HCT116 (cell line): ENCODE data around the gene TTC19. TPM values are rescaled to one million over a fixed set of nuclear protein-coding genes. Genes with fewer than 3 reads are reported as not detected.

Experiments
- ATAC-seq: fragments of 200-7000 bp; cut with Tn5 transposase; 2 replicates; pipeline ENCODE4 v1.9.1; 2020; ENCODE audit warnings: mild to moderate bottlenecking, moderate library complexity
- BruUV-seq: library from RNA; stranded (reverse); fragments of 400-500 nt; replicated peaks from 2 replicates; lab custom pipeline; 2021; lab: Mats Ljungman, UMichigan
- CTCF ChIA-PET: fragments of 300-600 bp; sonication (Branson Sonifier 250); formaldehyde crosslinking; loops from one replicate; lab custom pipeline; 2021; ENCODE audit warnings: antibody characterized with exemption; lab: Charles Lee
- POLR2A ChIA-PET: fragments of 300-600, 350-600 bp; sonication (Branson Sonifier 250); formaldehyde crosslinking; loops from one replicate; lab custom pipeline; 2021; ENCODE audit warnings: antibody characterized with exemption; lab: Charles Lee
- RAD21 ChIA-PET, 2 experiments: fragments of 300-600 bp; sonication (Branson Sonifier 250); formaldehyde crosslinking; loops; one replicate each; lab custom pipeline; 2023; ENCODE audit warnings: low total read pairs in 2 of 2; ENCODE audit not compliant: uncharacterized antibody in 2 of 2, unreplicated experiment in 2 of 2, low non-redundant PET in 1 of 2; lab: Charles Lee
- DNase-seq: peaks from one replicate; pipeline ENCODE4 v3.0.0-alpha.2; 2010; ENCODE audit warnings: low read depth, low spot score
- H2AFZ ChIP-seq: fragments of 200-600 bp; shearing (Covaris generic), sonication (generic); 2 replicates; pipeline ENCODE4 v1.6.1; 2017; ENCODE audit warnings: low read depth, mixed run types, mixed read lengths, antibody characterized with exemption, low read length; ENCODE audit not compliant: poor library complexity, severe bottlenecking
- H3K27ac ChIP-seq: 2 replicates; pipeline ENCODE4 v1.5.1; 2012; ENCODE audit warnings: low read depth, low read length
- H3K27me3 ChIP-seq: fragments of 200-600 bp; sonication (generic); 2 replicates; pipeline ENCODE4 v1.6.1; 2016; ENCODE audit warnings: mixed run types, low read length, mixed read lengths; ENCODE audit not compliant: insufficient read depth
- H3K36me3 ChIP-seq, 2 experiments: fragments of 200-500 bp in 1 of 2; fragments of 200-600 bp in 1 of 2; sonication (Bioruptor generic) in 1 of 2; sonication (generic) in 1 of 2; 2 replicates each; pipeline versions ENCODE4 v1.5.1 to v1.6.1; 2014 to 2016; ENCODE audit warnings: low read length in 2 of 2, inconsistent platforms in 1 of 2, mixed read lengths in 1 of 2, mixed run types in 1 of 2; ENCODE audit not compliant: insufficient read depth in 2 of 2, control insufficient read depth in 1 of 2
- H3K4me1 ChIP-seq, 2 experiments: fragments of 200-600 bp in 1 of 2; sonication (generic) in 1 of 2; 2 replicates each; pipeline versions ENCODE4 v1.5.1 to v1.6.1; 2012 to 2017; ENCODE audit warnings: low read length in 2 of 2, inconsistent platforms in 1 of 2, mild to moderate bottlenecking in 1 of 2, mixed read lengths in 1 of 2, mixed run types in 1 of 2, moderate library complexity in 1 of 2; ENCODE audit not compliant: insufficient read depth in 2 of 2, control insufficient read depth in 1 of 2
- H3K4me2 ChIP-seq: fragments of 200-600 bp; sonication (generic); 2 replicates; pipeline ENCODE4 v1.6.1; 2017; ENCODE audit warnings: mixed run types, low read length, mixed read lengths
- H3K4me3 ChIP-seq, 2 experiments: fragments of 200-600 bp in 1 of 2; sonication (generic) in 1 of 2; replicated peaks in 1 of 2; 2 replicates each; pipeline ENCODE4 v1.5.1; 2011 to 2016; ENCODE audit warnings: low read length in 2 of 2, control low read depth in 1 of 2, low read depth in 1 of 2, mild to moderate bottlenecking in 1 of 2, mixed read lengths in 1 of 2, mixed run types in 1 of 2
- H3K79me2 ChIP-seq: fragments of 200-600 bp; sonication (generic); 2 replicates; pipeline ENCODE4 v1.6.1; 2017; ENCODE audit warnings: mild to moderate bottlenecking, mixed run types, low read length, moderate library complexity, mixed read lengths; ENCODE audit not compliant: insufficient read depth
- H3K9ac ChIP-seq: fragments of 200-600 bp; sonication (generic); 2 replicates; pipeline ENCODE4 v1.6.1; 2016; ENCODE audit warnings: low read length, mixed read lengths
- H3K9me2 ChIP-seq: fragments of 200-600 bp; sonication (generic), shearing (Covaris generic); 2 replicates; pipeline ENCODE4 v1.6.1; 2017; ENCODE audit warnings: mixed run types, mild to moderate bottlenecking, moderate library complexity; ENCODE audit not compliant: insufficient read depth
- H3K9me3 ChIP-seq, 2 experiments: fragments of 200-500 bp in 1 of 2; fragments of 200-600 bp in 1 of 2; sonication (Bioruptor generic) in 1 of 2; sonication (generic) in 1 of 2; 2 replicates each; pipeline ENCODE4 v1.6.1; 2014 to 2017; ENCODE audit warnings: low read length in 2 of 2, mixed read lengths in 2 of 2, inconsistent platforms in 1 of 2, low read depth in 1 of 2, mild to moderate bottlenecking in 1 of 2, mixed run types in 1 of 2, moderate library complexity in 1 of 2; ENCODE audit not compliant: control insufficient read depth in 1 of 2, insufficient read depth in 1 of 2
- H4K20me1 ChIP-seq: fragments of 200-600 bp; sonication (generic), shearing (Covaris generic); 2 replicates; pipeline ENCODE4 v1.6.1; 2017; ENCODE audit warnings: mixed run types, mild to moderate bottlenecking, moderate library complexity; ENCODE audit not compliant: insufficient read depth
- ATF3 ChIP-seq: IDR thresholded peaks from 2 replicates; pipeline ENCODE4 v1.6.1; 2012
- CBX3 ChIP-seq: IDR thresholded peaks from 2 replicates; pipeline ENCODE4 v1.6.1; 2012; ENCODE audit warnings: low read depth
- CEBPB ChIP-seq: IDR thresholded peaks from 2 replicates; pipeline ENCODE4 v1.6.1; 2012; ENCODE audit warnings: low read depth
- EZH2 ChIP-seq: fragments of 200-600 bp; sonication (generic); IDR thresholded peaks from 2 replicates; pipeline ENCODE4 v1.6.1; 2017; ENCODE audit warnings: antibody characterized with exemption, mixed run types
- EZH2phosphoT487 ChIP-seq: fragments of 200-600 bp; IDR thresholded peaks from 2 replicates; pipeline ENCODE4 v1.6.1; 2018; ENCODE audit warnings: antibody characterized with exemption, borderline replicate concordance
- JUND ChIP-seq: IDR thresholded peaks from 2 replicates; pipeline ENCODE4 v1.6.1; 2012
- SP1 ChIP-seq: IDR thresholded peaks from 2 replicates; pipeline ENCODE4 v1.6.1; 2012; ENCODE audit warnings: low read depth
- SRF ChIP-seq: IDR thresholded peaks from 2 replicates; pipeline ENCODE4 v1.6.1; 2012; ENCODE audit warnings: low read depth
- intact Hi-C: fragments of 100-400 bp; cut with micrococcal nuclease; formaldehyde crosslinking; loops from 2 replicates; pipeline ENCODE4 v1.10.0; 2022
- total RNA-seq: library from RNA; stranded (reverse); gene quantifications from one replicate; pipeline ENCODE4 v1.2.1, GENCODE V29; 2021; ENCODE audit not compliant: unreplicated experiment
- TF ChIP-seq, protein P1 (sequence below): IDR thresholded peaks from 2 replicates; pipeline ENCODE4 v1.6.1; 2012

TTC19 gene
- total RNA-seq, 1 experiment from 2014 or later: 61.3 TPM

DNA sequence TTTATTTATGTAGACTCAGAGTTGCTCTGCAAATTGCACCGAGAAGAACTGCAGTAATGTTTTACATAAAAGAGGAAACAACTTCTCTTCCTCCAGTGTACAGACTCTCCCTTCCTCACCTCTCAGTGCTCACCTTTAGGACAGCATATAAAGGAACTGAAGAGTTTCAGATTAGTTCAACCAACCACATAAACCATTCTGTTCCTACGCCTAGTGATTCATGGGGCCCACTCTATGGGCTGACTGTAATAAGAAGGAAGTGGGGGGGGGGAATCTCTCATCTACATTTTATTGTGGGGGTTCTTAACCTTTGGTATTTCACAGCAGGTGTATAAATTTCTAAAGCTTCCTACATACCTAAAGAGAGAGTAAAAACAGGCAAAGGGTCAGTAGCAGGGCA lies 18.4 kb upstream of the TTC19 start (continued):
- TF ChIP-seq, protein P1, sequence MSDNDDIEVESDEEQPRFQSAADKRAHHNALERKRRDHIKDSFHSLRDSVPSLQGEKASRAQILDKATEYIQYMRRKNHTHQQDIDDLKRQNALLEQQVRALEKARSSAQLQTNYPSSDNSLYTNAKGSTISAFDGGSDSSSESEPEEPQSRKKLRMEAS: no peak
- TF ChIP-seq ATF3 (no peak), EZH2 (no peak), EZH2phosphoT487 (no peak), CEBPB (no peak), SRF (no peak)

DNA sequence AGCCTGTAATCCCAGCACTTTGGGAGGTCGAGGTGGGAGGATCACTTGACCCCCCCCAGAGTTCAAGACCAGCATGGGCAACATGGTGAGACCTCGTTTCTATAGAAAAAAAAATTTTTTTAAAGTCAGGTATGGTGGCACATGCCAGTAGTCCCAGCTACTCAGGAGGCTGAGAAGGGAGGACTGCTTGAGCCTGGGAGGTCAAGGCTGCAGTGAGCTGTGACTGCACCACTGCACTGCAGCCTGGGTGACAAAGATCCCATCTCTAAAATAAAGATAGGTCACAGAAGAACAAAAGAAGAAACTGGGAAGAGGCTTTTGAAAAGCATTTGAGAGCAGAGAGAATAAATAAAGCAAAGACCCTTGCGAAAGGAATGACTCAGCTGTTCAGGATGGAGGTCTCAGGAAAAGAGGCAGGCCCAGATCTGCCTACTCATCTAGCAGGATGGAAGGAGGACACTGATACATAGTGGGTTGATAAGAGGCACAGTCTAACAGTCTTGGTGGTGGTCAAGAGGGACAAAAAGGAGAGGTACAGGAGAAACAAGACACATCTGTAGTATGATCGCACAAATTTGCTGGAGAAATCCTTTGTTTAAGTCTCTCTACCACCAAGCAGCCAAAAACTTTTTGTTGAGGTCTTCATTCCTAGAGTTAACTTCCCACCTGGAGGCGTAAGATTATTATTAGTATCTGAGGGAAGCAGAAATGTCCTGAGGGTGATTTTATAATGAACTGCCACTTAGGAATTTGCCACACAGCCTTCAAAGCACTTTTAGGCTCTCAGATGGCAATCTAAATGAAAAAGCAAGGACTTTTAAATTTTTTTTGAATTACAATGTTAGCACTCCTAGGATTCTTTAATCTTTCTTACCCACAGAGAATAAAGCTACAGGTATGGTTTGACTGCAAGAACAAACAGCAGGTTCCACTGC lies 17.7 kb upstream of the TTC19 start:
- intact Hi-C loops: no loop called here
- 0 out of 2 replicates have a peak, but pooled peaks cover 3% of the 10 kb centered on the region for H4K20me1 ChIP-seq
- H3K4me2 ChIP-seq: peak overlapping the region; percentile 58
- peaks cover 51% of the 10 kb centered on the region for H3K79me2 ChIP-seq
- ChIA-PET CTCF (interaction anchor here (1.2 kb wide), 1 partner anchor 16 kb away, joined by 5 read pairs; no protein-coding TSS in a partner anchor), POLR2A (interaction anchor here (1.4 kb wide), 1 partner anchor 16 kb away, joined by 4 read pairs; no protein-coding TSS in a partner anchor), RAD21 (no interaction called here)
- no peaks in the 10 kb centered on the region for H3K9me3 ChIP-seq
- 0 out of 4 replicates have a peak overlapping the region, but pooled peaks of 1 of the 2 experiments have one; percentile 9 for H3K4me3 ChIP-seq
- no peak overlapping the region for H2AFZ ChIP-seq
- no peaks in the 10 kb centered on the region for H3K27me3 ChIP-seq
- no peak for DNase-seq
- TF ChIP-seq SP1 (peak; percentile 9; the same call in 1 of the 2 replicates), CBX3 (peak; percentile 55; the same call in 1 of the 2 replicates), CEBPB (0 out of 2 replicates have a peak, but pooled peaks have one; percentile 32), ATF3 (no peak), JUND (0 out of 2 replicates have a peak, but pooled peaks have one; percentile 3)
- peak overlapping the region; percentile 65 for H3K27ac ChIP-seq
- H3K4me1 ChIP-seq: peaks cover 33 to 63% of the 10 kb centered on the region in 2 experiments
- ATAC-seq: peak; percentile 59
- H3K36me3 ChIP-seq: peaks cover 12 to 38% of the 10 kb centered on the region in 2 experiments
- peak overlapping the region; percentile 48 for H3K9ac ChIP-seq
- no peaks in the 10 kb centered on the region for H3K9me2 ChIP-seq
- BruUV-seq: no TSS peak
